IPS-NIHi11 (cell line): ENCODE data around the gene IZUMO4.

Experiments used
- DNase-seq: peaks from one replicate; pipeline ENCODE4 v3.0.0; 2012; ENCODE audit warnings: mixed read lengths, low spot score

IZUMO4 gene, protein sequence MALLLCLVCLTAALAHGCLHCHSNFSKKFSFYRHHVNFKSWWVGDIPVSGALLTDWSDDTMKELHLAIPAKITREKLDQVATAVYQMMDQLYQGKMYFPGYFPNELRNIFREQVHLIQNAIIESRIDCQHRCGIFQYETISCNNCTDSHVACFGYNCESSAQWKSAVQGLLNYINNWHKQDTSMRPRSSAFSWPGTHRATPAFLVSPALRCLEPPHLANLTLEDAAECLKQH

DNA sequence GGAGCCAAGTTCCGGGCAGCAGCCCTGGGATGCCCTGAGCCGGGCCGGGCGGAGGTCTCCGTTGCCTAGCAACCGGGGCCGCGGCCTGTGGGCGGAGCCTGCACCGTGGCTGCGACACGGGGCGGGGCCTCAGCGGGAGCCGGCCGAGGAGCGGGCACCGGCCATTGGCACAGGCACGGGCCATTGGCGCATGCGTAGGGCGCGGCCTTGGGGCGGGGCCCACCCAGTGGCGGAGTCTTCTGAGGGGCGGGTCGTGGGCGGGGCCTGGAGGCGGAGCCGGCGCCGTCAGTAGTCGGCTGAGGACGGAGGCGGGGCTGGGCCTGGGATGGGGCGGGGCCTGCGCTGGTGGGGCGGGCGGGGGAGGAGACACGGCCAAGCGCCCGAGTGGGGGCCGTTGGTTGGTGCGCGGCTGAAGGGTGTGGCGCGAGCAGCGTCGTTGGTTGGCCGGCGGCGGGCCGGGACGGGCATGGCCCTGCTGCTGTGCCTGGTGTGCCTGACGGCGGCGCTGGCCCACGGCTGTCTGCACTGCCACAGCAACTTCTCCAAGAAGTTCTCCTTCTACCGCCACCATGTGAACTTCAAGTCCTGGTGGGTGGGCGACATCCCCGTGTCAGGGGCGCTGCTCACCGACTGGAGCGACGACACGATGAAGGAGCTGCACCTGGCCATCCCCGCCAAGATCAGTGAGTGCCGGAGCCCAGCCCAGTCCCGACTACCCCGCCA lies at the start of gene IZUMO4:
Gene IZUMO4, plus strand, starts transcription at position 436 of the 723 bp plus-strand sequence. Its CDS starts 31 bp downstream, at position 467.
- DNase-seq: peak; percentile 99

DNA sequence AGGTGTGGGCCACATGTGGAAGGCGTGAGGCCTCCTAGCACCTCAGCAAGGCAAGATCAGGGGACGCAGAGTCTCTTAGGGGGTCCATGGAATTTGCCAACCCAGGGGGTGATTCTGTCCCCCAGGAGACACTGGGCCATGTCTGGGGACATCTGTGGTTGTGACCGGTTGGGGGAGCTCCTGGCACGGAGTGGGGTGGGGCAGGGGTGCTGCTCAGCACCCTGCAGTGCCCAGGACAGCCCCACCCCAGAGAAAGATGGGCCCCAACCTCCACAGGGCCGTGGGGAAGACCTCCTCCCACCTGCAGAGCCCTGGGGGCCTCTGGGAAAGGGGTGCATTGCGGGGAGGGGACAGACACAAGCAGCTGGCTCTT lies 49.7 kb upstream of the IZUMO4 start:
- DNase-seq: no peak

DNA sequence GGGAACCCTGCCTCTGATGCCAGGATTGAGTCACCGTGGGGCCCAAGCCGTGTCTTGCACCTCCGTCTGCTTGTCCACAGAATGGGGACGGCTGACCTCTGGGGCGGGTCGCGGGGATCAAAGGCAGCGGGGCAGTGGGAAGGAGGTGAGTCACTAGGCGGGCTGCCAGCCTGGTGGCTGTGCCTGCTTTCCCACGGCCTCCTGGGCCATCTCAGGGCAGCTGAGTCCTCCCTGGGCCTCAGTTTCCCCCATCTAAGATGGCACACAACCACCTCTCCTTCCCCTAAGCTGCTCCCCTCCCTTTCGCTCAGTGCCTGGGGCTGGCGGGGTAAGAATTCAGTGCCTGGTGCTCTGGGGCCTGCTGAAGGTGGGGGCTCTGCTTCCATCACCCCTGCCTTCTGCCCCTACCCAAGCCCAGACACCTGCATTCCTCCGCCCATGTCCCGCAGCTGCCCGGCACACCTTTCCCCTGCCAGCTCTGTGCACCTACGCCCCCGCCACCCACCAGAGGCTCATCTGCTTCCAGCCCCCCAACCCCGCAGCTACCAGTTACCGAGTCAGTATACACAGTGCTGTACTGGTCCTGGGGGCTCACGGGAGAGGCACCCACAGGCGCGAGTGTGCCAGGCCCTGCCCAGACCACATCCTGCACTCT lies 49.1 kb upstream of the IZUMO4 start:
- DNase-seq: no peak

DNA sequence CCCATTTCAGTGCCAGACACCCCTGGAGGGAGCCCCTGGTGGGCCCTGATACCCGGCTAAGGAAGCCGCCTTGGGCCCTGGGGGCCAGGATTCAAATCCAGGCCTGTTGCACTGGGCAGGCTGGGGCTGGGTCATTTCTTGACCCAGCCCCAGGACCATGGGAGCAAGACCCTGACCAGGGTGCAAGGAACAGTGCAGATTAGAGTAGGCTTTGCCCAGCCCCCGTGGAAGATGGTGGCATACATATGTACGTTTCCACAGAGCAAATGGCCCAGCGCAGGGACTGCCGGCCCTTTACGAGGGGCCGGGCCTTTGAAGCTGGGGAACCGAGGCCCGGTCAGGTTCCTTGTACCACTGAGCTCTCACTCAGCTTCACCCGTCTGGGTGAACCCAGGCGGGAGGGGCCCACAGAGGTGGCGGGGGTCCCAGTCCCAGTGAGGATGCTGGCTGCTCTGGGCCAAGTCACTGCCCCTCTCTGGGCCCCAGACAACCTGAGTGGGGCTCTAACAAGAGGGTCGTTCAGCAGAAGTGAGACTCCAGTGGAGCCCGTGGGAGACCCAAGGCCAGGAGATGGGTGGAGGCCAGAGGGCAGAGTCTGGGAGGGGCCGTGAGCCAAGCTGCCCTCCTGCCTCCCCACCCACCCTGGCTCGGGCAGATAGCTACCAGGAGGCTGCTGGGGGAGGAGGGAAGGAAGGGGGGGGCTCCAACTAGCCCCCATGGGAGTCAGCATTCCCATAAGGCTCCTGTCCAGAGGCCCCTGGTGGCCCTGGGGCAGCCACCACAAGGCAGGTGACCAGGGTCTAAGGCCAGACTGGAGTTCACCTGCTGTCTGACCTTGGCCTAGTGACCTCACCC lies 48.4 kb upstream of the IZUMO4 start:
- no peak for DNase-seq

DNA sequence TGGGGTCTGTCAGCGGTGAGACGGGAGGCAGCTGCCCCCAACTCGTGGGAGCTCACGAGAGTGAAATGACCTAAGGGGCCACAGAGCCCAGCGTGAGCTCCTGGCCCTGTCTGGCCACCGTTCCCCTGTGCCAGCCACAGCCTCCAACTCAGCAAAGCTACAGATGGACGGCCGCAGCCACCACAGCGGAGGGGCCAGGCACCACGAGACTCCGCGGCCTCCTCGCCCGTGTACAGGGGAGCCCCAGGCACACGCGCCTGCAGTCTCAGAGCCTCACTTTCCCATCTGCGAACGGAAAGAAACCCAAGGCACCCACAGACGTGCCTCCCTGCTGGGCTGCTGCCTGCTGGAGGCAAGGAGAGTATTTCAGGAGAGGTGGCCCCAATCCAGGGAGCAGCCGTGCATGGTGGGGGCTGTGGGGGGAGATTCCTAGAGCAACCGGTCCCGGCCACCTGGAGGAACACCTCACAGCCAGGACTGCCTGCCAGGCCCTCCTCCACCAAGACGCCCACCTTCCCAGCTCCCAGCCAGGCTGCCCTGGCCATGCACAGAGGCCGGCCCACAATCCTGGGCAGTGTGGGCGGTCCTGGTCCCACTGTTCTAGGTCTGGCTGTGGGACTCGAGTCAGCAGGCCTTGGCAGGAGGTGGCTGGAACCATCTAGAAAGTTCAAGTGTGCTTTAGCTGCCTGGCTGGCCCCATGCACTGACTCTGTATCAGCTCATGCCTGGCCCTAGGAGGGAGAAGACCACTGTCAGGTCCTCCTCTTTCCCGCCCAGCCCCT lies 47.6 kb upstream of the IZUMO4 start:
- DNase-seq: no peak

DNA sequence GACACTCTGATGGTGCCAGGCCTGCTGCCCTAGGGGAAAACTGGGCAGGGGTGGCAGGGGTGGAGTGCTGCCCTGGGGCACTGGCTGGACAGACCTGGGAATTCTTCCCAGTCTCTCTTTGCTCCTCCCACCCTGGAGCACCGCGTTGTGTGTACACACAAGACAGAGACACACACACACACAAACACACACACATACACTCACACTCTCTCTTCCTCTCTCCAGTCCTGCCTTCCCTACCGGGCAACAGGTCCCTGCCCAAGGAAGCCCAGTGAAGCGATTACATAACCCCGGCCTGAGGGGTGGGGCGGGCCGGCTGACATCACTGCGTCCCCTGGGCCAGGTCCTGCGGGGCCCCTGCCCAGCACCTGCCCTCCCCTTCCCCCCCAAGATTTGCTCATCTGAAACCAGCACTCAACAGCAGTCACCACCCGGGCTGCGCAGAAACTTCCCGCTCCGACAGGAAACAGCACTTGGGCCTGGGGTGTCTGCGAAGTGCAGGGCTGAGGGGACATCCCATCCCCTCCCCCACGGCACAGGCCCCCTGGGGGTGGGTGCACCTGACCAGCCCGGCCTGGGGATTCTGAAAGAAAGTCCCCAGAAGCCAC lies 46.9 kb upstream of the IZUMO4 start:
- peak; percentile 64 for DNase-seq

DNA sequence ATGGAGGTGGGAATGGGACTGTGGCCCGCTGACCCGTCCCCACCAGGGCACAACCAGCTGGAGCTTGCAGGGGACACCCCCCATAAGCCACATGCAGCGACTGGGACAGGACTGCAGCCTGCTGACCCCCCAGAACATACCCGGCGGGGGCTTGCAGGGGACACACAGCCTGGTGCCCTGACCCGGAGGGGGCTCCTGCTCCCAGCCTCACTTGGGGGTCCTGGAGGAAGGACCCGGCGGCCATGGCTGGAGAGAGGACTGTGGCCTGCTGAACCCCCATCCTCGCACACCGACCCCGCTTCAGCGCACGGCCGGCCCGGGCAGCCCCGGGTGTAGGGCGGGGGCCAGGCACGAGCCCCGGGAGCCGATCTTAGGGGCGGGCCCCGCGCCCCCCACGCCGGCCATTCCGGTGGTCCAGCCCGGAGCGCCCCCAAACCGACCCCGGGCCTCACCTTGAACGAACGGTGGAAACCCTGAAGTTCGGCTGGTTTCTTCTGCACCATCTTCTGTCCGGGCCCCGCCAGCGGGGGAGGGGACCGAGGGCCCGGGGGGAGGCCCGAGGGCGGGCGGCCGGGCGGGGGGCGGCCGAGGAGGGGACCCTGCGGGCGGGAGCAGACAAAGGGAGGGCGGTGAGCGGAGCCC lies 46.2 kb upstream of the IZUMO4 start:
- no peak for DNase-seq

DNA sequence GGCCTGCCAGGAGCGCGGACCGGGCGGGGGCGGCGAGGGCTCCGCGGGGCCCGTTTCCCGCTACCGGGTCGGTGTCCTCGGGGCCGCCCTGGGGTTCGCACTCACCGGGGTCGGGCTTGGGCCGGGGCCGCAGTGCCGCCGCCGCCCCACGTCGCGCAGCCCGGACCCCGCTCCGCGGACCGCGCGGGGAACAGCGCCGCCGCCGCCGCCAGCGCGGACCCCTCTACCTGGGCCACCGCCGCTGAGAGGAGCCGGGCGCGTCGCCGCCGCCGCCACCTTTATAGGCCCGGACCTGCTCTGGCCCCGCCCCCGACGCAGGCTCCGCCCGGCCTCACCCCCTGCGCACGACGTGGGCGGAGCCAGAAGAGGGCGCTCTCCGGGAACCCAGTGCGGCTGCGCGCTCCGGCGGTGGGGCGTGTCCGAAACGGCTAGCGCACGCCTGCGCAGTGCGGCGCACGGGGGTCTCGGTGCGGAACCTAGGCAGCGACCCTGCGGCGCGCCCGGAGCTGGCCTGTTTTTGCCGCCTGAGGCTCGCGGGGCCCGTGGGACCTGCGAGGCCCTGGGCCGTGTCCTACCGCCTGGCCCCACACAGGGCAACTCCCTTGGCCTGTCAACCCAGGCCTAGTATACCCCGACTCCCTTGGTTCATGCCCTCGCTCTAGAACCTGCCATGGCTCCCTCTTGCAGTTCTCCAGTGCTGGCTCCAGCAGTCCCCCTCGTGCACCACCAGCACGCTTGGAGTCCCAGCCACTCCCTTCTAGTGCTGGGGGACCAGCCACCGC lies 45.5 kb upstream of the IZUMO4 start, which contains the start of gene MKNK2:
Gene MKNK2, minus strand, starts transcription at position 254 of the 782 bp plus-strand sequence. CDS start 393 bp downstream, outside the sequence.
- DNase-seq: peak; percentile 94

DNA sequence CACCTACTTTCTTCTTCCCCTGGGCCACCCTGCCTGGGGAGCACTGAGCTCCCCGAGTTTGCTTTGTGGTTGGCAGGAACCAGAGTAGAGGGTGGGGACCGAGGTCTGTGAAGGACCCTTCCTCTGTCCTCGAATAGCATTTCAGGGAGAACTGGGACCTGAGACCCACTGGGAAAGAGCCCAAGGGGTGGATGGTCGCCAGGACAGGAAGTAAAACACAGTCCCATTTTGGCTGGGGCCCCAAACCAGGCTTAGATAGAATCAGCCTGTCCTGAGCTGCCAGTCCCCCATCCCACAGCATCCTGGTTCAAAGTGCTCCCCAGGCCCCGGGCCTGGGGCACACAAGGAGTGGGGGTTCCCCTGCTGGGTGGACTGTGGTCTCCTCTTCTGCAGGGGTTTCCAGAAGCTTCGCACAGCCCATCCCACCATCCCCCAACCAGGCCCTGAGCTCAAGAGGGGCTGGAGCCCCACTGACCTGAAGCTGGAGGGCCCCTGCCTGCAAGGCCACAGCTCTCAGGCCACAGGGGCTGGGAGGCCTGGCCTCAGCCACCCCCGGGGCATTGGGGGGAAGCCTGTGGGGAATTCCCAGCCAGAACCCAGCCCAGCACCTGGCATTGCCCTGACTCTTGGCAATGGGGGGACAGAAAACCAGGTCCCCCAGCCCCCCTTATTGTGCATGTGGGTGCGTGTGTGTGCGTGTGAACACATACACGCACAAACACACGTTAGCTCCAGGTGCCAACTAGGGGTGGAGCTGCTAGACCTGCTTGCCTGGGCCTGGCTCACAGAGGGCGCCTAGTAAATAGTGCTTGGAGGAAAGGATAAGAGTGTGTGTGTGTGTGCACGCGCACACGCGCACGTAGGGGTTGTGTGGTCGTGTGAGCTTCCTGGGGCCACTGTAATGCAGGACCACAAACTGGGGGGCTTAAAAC lies 44.7 kb upstream of the IZUMO4 start:
- DNase-seq: no peak

DNA sequence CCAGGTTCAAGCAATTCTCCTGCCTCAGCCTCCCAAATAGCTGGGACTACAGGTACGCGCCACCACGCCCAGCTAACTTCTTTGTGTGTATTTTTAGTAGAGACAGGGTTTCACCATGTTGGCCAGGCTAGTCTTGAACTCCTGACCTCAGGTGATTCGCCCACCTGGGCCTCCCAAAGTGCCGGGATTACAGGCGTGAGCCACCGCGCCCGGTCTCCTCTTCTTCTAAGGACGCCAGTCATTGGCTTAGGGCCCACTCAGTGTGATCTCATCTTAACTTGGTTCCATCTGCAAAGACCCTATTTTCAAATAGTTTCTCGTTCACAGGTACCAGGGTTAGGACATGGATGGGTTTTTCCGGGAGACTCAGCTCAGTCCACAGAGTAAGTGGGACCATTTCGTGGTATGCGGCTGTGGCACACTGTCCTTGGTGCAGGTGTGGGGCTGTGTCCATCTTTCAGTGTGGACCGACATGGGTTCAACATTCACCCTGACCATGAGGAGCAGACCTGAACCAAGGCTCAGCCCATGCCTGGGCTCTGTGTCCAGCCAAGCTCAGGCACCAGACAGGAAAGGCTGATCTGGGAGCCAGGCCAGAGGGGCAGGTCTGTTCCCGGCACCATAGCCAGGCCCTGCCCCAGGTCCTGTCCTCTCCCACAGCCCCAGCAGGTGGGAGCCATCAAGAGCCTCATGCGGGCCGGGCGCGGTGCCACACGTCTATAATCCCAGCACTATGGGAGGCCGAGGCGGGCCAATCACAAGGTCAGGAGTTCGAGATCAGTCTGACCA lies 42.9 kb upstream of the IZUMO4 start:
- DNase-seq: no peak

DNA sequence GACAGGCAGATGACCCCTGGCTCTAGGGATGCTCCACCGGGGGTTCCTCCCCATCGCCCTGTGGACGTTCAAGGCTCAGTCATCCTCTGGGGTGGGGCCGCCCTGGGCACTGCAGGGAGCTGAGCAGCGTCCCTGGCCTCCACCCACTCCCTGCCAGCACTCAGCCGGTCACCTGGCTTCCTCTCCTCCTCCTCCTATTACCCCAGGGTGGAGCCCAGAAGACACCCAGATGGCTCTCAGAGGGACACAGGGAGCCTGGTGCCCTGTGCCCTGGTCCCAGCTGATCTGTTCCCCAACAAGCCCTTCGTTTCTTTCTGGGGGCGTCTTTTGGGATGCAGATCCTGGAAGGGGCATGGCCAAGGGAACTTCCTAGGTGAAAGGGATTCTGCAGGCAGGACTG lies 42.0 kb upstream of the IZUMO4 start:
- DNase-seq: no peak

DNA sequence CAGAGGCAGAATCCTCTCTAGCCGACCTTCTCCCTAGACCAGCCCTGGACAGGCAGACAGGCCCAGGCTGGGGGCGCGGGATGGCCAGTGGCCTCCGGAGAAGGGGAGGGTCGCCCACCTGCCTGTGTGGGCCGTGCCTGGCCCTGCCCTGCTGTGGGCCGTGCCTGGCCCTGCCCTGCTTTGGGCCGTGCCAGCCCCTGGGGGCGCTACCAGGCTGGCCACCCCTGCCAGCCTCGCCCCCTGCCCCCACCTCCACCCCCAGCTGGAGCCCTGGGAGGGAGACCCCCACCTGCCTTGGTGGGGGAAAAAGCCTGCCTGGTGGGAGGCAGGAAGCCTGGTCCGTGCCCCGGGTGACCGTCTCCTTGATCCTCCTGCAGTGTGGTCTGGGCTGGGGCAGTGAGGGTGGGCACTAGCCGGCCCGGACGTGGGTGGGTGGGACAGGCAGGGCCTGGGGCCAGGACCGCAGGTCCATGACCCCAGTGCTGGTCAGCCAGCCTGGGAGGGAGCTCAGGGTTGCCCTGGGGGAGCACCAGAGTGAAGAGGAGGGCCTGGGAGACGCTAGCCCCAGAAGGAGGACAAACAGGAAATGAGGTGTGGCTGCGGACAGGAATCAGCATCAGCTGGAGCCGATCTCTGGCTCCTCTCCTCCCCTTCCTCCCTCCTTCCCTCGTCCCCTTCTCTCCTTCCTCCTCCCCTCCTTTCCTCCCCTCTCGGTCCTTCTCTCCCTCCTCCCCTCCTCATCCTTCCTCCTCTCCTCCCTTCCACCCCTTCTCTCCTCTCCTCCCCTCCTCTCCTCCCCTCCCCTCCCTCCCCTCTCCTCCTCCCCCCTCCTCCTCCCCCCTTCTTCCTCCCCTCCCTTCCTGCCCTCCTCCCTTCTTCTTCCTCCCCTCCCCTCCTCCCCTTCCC lies 40.5 kb upstream of the IZUMO4 start:
- no peak for DNase-seq

DNA sequence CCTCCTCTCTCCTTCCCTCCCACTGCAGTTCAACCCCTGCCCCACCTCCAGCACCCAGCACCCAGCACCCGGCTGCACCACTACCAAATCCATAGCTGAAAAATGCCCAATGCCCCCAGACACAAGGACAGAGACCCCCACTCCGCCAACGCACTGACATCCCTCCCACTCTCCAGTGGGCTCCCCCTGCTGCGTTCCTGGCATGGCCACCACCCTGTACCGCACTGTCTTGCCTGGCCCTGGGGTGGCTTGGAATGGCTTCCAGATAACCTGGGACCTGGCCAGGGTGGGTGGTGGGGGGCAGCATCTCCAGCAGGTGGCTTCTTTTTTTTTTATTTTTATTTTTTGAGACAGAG lies 39.9 kb upstream of the IZUMO4 start:
- no peak for DNase-seq

DNA sequence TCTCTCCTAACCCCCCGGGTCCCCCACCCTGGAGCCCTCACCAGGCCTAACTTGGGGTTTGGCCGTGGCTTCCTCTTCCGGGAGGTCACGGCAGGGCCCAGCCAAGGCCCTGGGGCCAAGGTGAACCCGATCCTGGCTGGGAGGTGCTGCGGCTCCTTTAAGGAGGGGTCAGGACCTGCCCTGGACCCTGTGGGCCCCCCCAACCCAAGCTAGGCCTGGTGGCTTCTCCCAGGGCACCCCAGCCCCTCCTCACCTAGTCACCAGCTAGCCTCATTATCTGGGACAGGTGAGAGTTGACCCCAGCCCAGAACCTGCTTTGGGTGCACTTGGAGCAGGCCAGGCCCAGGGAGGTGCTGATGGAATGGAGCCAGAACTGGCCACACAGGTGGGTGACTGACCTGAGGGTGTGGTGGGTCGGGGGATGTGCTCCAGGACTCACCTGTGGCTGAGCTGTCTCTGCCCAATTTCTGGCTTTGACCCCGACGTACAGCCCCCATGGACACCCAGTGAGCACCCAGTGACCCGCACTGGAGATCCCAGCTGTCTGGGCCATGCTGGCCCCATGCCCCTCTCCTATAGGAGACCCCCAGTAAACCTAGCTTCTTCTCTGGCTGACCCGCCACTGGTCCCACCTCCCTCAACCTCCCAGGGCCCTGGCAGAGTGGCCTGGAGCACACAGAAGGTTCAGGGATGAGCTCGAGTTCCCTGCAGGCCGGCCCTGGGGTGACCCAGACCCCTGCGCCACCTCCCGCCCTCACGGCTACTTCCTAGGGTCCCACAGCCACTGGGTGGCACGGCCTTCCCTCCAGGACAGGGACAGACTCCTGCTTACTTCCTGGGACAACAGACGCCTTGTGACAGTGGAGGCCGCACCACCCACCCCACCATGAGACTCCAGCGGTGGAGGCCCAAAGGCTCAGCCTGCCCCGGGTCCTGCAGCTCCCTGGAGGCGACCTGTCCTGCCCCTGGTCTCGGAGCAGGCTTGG lies 38.9 kb upstream of the IZUMO4 start:
- no peak for DNase-seq
